HepG2 (cell line): ENCODE results near the gene KLC3. TPM values are rescaled to one million over a fixed set of nuclear protein-coding genes. Genes with fewer than 3 reads are reported as not detected.

ENCODE experiments used
- AKNA ChIP-seq: sonication (generic); formaldehyde crosslinking; IDR thresholded peaks from 2 replicates; pipeline ENCODE4 v1.4.0; 2020; ENCODE audit warnings: missing genetic modification reagents, borderline replicate concordance
- KLF11 ChIP-seq: IDR thresholded peaks from 2 replicates; pipeline ENCODE4 v1.6.1; 2016; ENCODE audit warnings: missing compliant biosample characterization
- LRRFIP1 ChIP-seq: sonication (generic); formaldehyde crosslinking; conservative IDR thresholded peaks from 2 replicates; pipeline ENCODE4 v1.4.0; 2020; ENCODE audit warnings: missing genetic modification reagents
- MAZ ChIP-seq, 2 experiments: sonication (generic) in 1 of 2; formaldehyde crosslinking in 1 of 2; IDR thresholded peaks; 2 replicates each; pipeline versions ENCODE4 v1.5.0 to v1.6.1; 2012 to 2020; ENCODE audit warnings: low read depth in 2 of 2, mild to moderate bottlenecking in 2 of 2, borderline replicate concordance in 1 of 2, improper control_type of control experiment in 1 of 2, low read length in 1 of 2, missing genetic modification reagents in 1 of 2, moderate library complexity in 1 of 2
- POLR2G ChIP-seq: fragments of 200-400 bp; formaldehyde crosslinking; IDR thresholded peaks from 2 replicates; pipeline ENCODE4 v1.6.1; 2018; ENCODE audit warnings: mild to moderate bottlenecking, low read depth, low read length, moderate library complexity
- ZNF335 ChIP-seq: sonication (generic); formaldehyde crosslinking; IDR thresholded peaks from 2 replicates; pipeline ENCODE4 v1.4.0; 2020; ENCODE audit warnings: missing genetic modification reagents
- polyA plus RNA-seq, 8 experiments: library from polyadenylated mRNA; depleted of rRNA in 3 of 8; stranded (reverse) in 7 of 8; unstranded in 1 of 8; fragments of >200 nt; fragmentation: Illumina TruSeq in 4 of 8; extraction: Trizol in 4 of 8; gene quantifications; 2 replicates each; pipeline versions ENCODE4 v1.2.1 to v1.2.3, GENCODE V29; 2011 to 2016; ENCODE audit warnings: low read depth in 4 of 8, missing spikeins in 1 of 8, mixed read lengths in 1 of 8; ENCODE audit not compliant: insufficient read depth in 1 of 8
- total RNA-seq, 5 experiments: library from RNA; depleted of rRNA; stranded (reverse); fragments of >200 nt; fragmentation: Illumina TruSeq; extraction: Trizol; gene quantifications; 2 replicates each; pipeline ENCODE4 v1.2.3, GENCODE V29; 2016; ENCODE audit warnings: low read depth in 1 of 5

KLC3 gene
- total and polyA plus RNA-seq, 2 of the 13 experiments (the other 11 are each of a cell fraction or from before 2014, with no cell fraction given) = 0.13 TPM; not detected in 1

GRCh38 chr19:45385392-45386221 is 45.1 kb downstream of the KLC3 start (continued):
- TF ChIP-seq AKNA (CRISPR knock-in tag) (no peak), MAZ (IDR thresholded peaks at IDR 0.05; ENCODE audit: borderline replicate concordance, low read depth, low read length) (no peak), MAZ (CRISPR knock-in tag; IDR thresholded peaks at IDR 0.05; ENCODE audit: low read depth) (no peak), LRRFIP1 (no peak), ZNF335 (no peak), KLF11 (CRISPR knock-in tag) (no peak), POLR2G (0 out of 2 replicates have a peak, but pooled peaks have one; percentile 23)
